Activated CD4-positive, alpha-beta T cell treated with anti-CD3 and anti-CD28 coated beads, Interleukin-2, amount 50 U/mL, for 48 hours (primary cell): ENCODE results near the gene SCUBE1.

ENCODE experiments used
- DNase-seq, 2 experiments: peaks; one replicate each; pipeline ENCODE4 v3.0.0-alpha.2; 2020

The SCUBE1 gene

GRCh38 chr22:43233529-43233928, 109.6 kb downstream of the SCUBE1 start:
- no peak for DNase-seq

GRCh38 chr22:43232445-43232844, 110.7 kb downstream of the SCUBE1 start:
- DNase-seq: no peak

DNA sequence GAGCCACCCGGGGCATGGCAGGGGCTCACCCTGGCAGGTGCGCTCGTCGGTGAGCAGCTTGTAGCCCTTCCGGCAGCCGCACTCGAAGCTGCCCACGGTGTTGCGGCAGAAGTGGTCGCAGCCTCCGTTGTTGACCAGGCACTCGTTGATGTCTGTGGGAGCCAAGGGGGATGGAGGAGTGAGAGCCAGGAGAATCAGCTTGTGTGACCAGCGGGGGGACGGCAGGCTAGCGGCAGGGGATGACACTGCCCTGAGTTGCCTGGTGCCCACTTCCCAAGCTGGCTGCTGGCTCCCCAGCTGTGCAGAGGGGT, 111.5 kb downstream of the SCUBE1 start:
- no peak for DNase-seq

DNA sequence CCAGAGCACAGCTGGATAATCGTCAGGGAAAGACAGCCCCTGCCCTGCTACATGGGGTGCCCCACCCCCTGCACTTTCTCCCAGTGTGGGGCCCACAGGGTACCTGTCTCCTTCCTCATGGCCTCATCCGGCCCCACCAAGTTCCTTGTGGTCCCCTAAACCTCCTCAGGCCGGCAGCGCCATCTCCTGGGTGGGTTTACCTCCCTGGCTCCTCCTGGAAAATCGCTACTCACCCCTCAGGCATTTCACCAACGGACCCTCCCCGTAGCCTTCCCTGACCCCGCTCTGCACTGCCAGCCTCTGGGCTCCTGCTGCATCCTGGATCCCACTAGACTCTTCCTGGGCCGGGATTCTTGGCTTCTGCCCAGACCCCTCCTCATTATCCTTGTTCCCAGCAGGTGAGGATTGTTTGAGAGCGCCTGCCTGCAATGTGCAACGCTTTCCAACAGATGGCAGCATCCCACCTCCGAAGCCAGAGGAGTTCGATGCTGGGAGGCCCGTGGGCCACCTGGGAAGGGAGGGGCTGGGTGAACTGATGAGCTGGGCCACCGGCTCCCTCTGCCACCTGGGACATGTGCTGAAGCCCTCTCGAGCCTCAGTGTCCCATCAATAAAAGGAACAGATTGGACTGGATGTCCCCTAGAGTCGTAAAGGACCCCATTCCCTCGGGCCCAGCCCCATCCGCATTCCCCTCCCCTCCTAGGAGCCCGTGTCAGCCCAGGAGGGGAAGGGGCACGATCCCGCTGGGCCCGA, 112.0 kb downstream of the SCUBE1 start:
- peak; percentile 73 to 78 for DNase-seq

- DNase-seq: no peak
Measured at GRCh38 chr22:43230571-43230970, 112.6 kb downstream of the SCUBE1 start.

- no peak for DNase-seq
Measured at GRCh38 chr22:43228863-43229262, 114.3 kb downstream of the SCUBE1 start.

- peak; percentile 38 to 54 for DNase-seq
Measured at GRCh38 chr22:43228330-43228729, 114.8 kb downstream of the SCUBE1 start.

- no peak for DNase-seq
Measured at GRCh38 chr22:43227239-43227630, 115.9 kb downstream of the SCUBE1 start.

- no peak for DNase-seq
Measured at GRCh38 chr22:43226377-43227238, 116.6 kb downstream of the SCUBE1 start.

- DNase-seq: no peak
Measured at GRCh38 chr22:43225609-43226008, 117.6 kb downstream of the SCUBE1 start.

- DNase-seq: no peak
Measured at GRCh38 chr22:43222987-43223386, 120.2 kb downstream of the SCUBE1 start.

DNA sequence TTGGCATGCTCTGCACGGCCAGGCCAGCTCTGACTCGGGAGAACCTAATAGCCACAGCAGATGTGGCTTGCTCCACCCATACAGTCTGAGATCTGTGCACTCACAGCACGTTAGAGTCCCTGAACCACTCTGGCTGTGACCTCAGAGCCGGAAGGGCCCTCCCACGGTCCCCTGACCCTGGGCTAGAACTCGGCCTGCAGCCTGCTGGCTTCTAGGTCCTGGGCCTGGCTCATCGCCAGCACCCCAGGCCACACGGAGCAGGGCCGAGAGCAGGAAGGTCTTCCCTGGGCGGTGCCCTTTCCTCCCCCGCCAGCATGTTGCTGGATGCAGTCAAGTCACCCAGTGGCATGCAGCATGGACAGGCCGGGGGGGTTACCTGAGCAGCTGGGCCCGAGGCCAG, 120.9 kb downstream of the SCUBE1 start:
- DNase-seq: no peak

- no peak for DNase-seq
Measured at GRCh38 chr22:43220625-43221380, 122.4 kb downstream of the SCUBE1 start.

DNA sequence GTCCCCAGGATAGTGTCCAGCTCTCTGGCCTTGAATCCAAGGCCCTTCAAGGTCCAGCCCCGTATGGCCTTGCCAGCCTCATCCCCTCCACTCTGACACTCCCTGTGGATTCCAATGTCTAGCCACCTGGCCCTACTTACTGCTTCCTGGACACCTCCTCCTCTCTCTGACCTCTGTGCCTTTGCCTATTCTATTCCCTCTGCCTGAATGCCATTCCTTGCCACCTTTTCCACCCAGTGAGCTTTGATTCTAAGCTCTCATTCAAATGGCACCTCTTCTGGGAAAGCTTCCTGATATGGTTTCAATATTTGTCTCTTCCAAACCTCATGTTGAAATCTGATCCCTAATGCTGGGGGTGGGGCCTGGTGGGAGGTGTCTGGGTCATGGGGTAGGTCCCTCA, 124.4 kb downstream of the SCUBE1 start:
- DNase-seq: no peak

GRCh38 chr22:43217285-43218030, 125.7 kb downstream of the SCUBE1 start:
- DNase-seq: no peak

- DNase-seq: no peak
Measured at GRCh38 chr22:43216738-43217137, 126.4 kb downstream of the SCUBE1 start.

DNA sequence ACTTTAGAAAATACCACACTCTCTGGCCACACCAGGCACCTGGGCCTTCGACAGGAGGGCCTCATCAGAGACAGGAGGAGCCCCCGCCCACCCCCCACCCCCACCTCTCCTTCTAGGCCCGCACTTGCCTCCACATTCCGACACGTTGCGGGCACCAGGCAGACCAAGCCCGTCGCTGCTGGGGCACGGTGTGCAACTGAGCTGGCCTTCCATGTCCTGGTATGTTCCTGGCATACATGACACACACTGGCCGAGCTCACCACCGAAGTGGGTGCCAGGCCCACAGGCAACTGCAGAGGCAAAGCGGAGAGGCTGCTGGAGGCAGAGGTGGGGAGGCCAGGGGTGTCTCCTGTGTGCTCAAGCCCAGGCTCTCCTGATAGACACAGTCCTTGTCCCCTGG, 129.2 kb downstream of the SCUBE1 start:
- DNase-seq: no peak

DNA sequence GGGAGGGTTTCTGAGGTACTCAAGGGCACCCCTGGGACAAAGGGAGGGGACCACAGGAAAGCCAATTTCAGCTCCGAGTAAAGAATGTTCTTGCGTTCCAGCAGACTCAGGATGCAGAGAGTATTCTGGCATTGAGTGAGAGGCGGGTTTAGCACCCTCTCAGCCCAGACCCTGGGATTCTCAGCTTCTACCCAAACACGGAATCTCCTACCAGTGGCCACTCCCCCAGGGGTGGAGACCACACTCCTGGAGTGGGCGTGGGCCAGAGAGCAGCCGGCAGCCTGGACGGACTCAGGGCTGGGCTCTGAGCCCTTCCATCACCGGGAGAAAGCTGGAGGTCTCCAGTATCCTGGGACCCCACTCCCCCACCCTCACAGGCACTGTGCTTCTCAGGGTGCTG, 130.1 kb downstream of the SCUBE1 start:
- DNase-seq: no peak

DNA sequence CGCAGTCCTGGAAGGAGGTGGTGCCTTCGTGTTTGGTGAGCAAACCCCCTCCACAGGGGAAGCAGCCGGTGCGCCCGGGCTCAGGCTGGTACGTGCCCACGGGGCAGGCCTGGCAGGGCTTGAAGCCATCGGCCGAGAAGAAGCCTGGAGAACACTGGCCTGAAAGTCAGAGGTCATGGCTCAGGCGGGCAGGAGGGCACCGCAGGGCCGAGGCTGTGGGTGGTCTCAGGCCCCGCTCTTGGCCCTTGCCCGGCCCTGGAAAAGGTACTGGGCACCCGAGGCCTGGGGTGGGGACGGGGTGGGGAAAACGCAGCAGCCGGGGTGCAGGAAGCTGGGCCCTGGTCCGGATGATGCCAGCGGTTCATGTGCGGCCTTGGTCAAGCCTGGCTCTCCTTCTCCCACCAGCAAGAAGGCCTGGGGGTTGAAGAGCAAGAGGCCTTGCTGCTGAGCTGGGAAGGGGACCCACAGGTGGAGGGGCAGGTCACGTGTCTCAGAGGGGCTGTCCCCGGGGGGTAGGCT, 130.7 kb downstream of the SCUBE1 start:
- no peak for DNase-seq

- DNase-seq: no peak
Measured at GRCh38 chr22:43211941-43212433, 131.2 kb downstream of the SCUBE1 start.

- DNase-seq: no peak
Measured at GRCh38 chr22:43210631-43211515, 132.3 kb downstream of the SCUBE1 start.
